Measurements from ENCODE around the gene JAM3.

- TF ChIP-seq CTCF (IDR thresholded peaks at IDR 0.05): no peak
- TF ChIP-seq TCF7L2 (IDR thresholded peaks at IDR 0.05; ENCODE audit: low read depth, low read length): no peak
- no peak for TF ChIP-seq REST (IDR thresholded peaks at IDR 0.05; ENCODE audit: insufficient read depth in 1 of 2, low read depth in 2 of 2, low read length in 1 of 2)
- no peak for TF ChIP-seq SIN3A (IDR thresholded peaks at IDR 0.05; ENCODE audit: borderline replicate concordance, insufficient read depth, low read depth, low read length)
- no peak for TF ChIP-seq POLR2AphosphoS5 (IDR thresholded peaks at IDR 0.05; ENCODE audit: low read depth, low read length)
Observed at GRCh38 chr11:134074346-134074745, 5.5 kb downstream of the JAM3 start.
